ENCODE data around the gene ANKLE2. TPM values are rescaled to one million over a fixed set of nuclear protein-coding genes. Genes with fewer than 3 reads are reported as not detected.

Gene ANKLE2
- total and polyA plus RNA-seq, 10 of the 15 experiments (the other 5 are each of a cell fraction or from before 2014, with no cell fraction given), result 4.3 to 89.4 (median 53.0) TPM

DNA sequence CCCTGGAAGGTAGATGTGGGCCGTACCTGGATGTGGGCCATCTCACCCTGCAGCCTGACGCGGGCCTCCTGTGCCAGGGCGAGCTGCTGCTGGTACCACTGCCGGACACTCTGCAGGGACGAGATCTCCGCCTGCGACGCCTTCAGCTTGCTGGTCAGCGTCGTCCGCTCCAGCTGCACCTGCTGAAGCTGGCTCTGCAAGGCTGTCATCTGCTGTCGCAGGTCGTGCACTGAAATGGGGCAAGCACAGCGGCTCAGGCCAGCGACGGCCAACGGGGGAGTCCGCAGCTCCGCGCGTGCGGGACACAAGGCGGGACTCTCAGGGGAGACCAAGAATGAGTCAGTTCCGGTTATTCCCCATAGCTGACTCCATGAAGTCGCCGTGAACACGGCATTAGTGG is 40.1 kb upstream of the ANKLE2 start:
- H3K36me3 ChIP-seq (ENCODE audit: control insufficient read depth in 2 of 2, insufficient read depth in 2 of 2, low read length in 1 of 2), result peaks cover 26 to 38% of the 10 kb centered on the region in 2 experiments

More for the DNA sequence above, 40.1 kb upstream of the ANKLE2 start:
- FAIRE-seq (no peak), ATAC-seq (no peak), DNase-seq (ENCODE audit: low read depth, low spot score) (no peak)
- Histone ChIP-seq H4K20me1 (ENCODE audit: control insufficient read depth, insufficient read depth) (no peaks in the 10 kb centered on the region), H3K9me3 (replicated peaks; ENCODE audit: control insufficient read depth, insufficient read depth, low read length) (no peaks in the 10 kb centered on the region), H2AFZ (ENCODE audit: control insufficient read depth, low read depth, low read length) (no peak overlapping the region), H3K27me3 (replicated peaks in 1 of 2; ENCODE audit: control insufficient read depth in 2 of 2, insufficient read depth in 2 of 2, low read length in 1 of 2) (no peaks in the 10 kb centered on the region), H3K27ac (ENCODE audit: control insufficient read depth, insufficient read depth) (no peak overlapping the region), H3K4me3 (no peak overlapping the region), H3K79me2 (ENCODE audit: control insufficient read depth, insufficient read depth, low read length) (no peaks in the 10 kb centered on the region; the same call in 1 of the 2 replicates), H3K4me2 (ENCODE audit: control insufficient read depth, insufficient read depth) (no peak overlapping the region), H3K4me1 (ENCODE audit: control insufficient read depth, insufficient read depth, low read length) (no peaks in the 10 kb centered on the region), H3K9ac (ENCODE audit: control insufficient read depth, insufficient read depth, low read length) (no peak overlapping the region)
- RAD21 ChIA-PET (ENCODE audit: unreplicated experiment), result no interaction called here
- BruUV-seq (replicated peaks), result no TSS peak
- POLR2A ChIA-PET, result no interaction called here
- CTCF ChIA-PET, result no interaction called here
- over 99% methylated on average over 24 of the region's 28 CpGs for WGBS (ENCODE audit: insufficient coverage, insufficient replicate concordance, low lambda C conversion rate, missing lambda C conversion rate)
- TF ChIP-seq E2F8 (IDR thresholded peaks at IDR 0.05; ENCODE audit: low read depth, partially characterized antibody), result no peak
- no peak for TF ChIP-seq NFYB (IDR thresholded peaks at IDR 0.05; ENCODE audit: insufficient read depth, low read depth, low read length)
- TF ChIP-seq CREB1 (IDR thresholded peaks at IDR 0.05; ENCODE audit: low read depth), result no peak
- no peak for TF ChIP-seq SMARCA5 (IDR thresholded peaks at IDR 0.05)
- no peak for TF ChIP-seq GABPA (IDR thresholded peaks at IDR 0.05; ENCODE audit: low read depth)
- TF ChIP-seq, protein P1, sequence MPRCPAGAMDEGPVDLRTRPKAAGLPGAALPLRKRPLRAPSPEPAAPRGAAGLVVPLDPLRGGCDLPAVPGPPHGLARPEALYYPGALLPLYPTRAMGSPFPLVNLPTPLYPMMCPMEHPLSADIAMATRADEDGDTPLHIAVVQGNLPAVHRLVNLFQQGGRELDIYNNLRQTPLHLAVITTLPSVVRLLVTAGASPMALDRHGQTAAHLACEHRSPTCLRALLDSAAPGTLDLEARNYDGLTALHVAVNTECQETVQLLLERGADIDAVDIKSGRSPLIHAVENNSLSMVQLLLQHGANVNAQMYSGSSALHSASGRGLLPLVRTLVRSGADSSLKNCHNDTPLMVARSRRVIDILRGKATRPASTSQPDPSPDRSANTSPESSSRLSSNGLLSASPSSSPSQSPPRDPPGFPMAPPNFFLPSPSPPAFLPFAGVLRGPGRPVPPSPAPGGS (IDR thresholded peaks at IDR 0.05; ENCODE audit: borderline replicate concordance, insufficient read depth, low read depth, low read length, poor library complexity, severe bottlenecking), result no peak
- no peak for TF ChIP-seq ETV6 (conservative IDR thresholded peaks at IDR 0.05 in 1 of 2, IDR thresholded peaks at IDR 0.05 in 1 of 2; ENCODE audit: borderline replicate concordance in 1 of 2, low read depth in 1 of 2)
- intact Hi-C loops (cut with micrococcal nuclease; ENCODE audit: unreplicated experiment), result no loop called here
- SMC1A ChIA-PET (ENCODE audit: uncharacterized antibody, unreplicated experiment), result no interaction called here
- in situ Hi-C loops (cut with MboI), result no loop called here
